Type B pancreatic cell (in vitro differentiated cells): ENCODE data around the gene FASTK. TPM values are rescaled to one million over a fixed set of nuclear protein-coding genes. Genes with fewer than 3 reads are reported as not detected.

Experiments used
- DNase-seq: peaks from one replicate; pipeline ENCODE4 v3.0.0; 2021; ENCODE audit warnings: mixed read lengths; ENCODE audit not compliant: unreplicated experiment; ENCODE audit errors: extremely low spot score
- H3K27ac Mint-ChIP-seq: 2 replicates; pipeline ENCODE4 v1.8.0; 2021; ENCODE audit warnings: mild to moderate bottlenecking, mixed read lengths
- H3K27me3 Mint-ChIP-seq: 2 replicates; pipeline ENCODE4 v1.8.0; 2021; ENCODE audit warnings: mixed read lengths
- H3K36me3 Mint-ChIP-seq: 2 replicates; pipeline ENCODE4 v1.8.0; 2021; ENCODE audit warnings: mixed read lengths
- H3K4me1 Mint-ChIP-seq: one replicate; pipeline ENCODE4 v1.8.0; 2021; ENCODE audit warnings: mixed read lengths; ENCODE audit not compliant: unreplicated experiment
- H3K4me3 Mint-ChIP-seq: 2 replicates; pipeline ENCODE4 v1.8.0; 2021; ENCODE audit warnings: mild to moderate bottlenecking, mixed read lengths
- H3K9me3 Mint-ChIP-seq: 2 replicates; pipeline ENCODE4 v1.8.0; 2021; ENCODE audit warnings: mixed read lengths
- CTCF ChIP-seq: fragments of 200-600 bp; sonication (generic); conservative IDR thresholded peaks from 2 replicates; pipeline ENCODE4 v1.5.0; 2021; ENCODE audit warnings: antibody characterized with exemption, mild to moderate bottlenecking
- total RNA-seq: library from RNA; stranded (reverse); gene quantifications from 2 replicates; pipeline ENCODE4 v1.2.1, GENCODE V29; 2021; ENCODE audit warnings: low replicate concordance

FASTK gene
- total RNA-seq, 1 donor from 2014 or later, result 100 TPM

- no peak for TF ChIP-seq CTCF
- Mint-ChIP-seq H3K4me3 (peak within 1 kb of the TSS; percentile 98), H3K4me1 (peaks cover 35% of the 10 kb centered on the region)
These were observed 23.1 kb downstream of the FASTK start, which contains the start of gene CDK5 for GRCh38 chr7:151057506-151057988. Gene CDK5, minus strand, starts transcription at chr7:151057897. Its CDS starts 49 bp downstream, at chr7:151057848.

GRCh38 chr7:151056666-151057505, 23.7 kb downstream of the FASTK start:
- Mint-ChIP-seq H3K27me3 (peaks cover 5% of the 10 kb centered on the region), H3K9me3 (no peaks in the 10 kb centered on the region), H3K4me3 (peak overlapping the region; percentile 98), H3K27ac (peak overlapping the region; percentile 96), H3K36me3 (peaks cover 4% of the 10 kb centered on the region), H3K4me1 (peaks cover 32% of the 10 kb centered on the region)
- no peak for DNase-seq
- TF ChIP-seq CTCF, result no peak

More at GRCh38 chr7:151057506-151057988, 23.1 kb downstream of the FASTK start, which contains the start of gene CDK5:
- DNase-seq, result no peak
- peak within 1 kb of the TSS; percentile 96 for H3K27ac Mint-ChIP-seq
- H3K9me3 Mint-ChIP-seq, result no peaks in the 10 kb centered on the region
- peaks cover 3% of the 10 kb centered on the region for H3K27me3 Mint-ChIP-seq
- peaks cover 3% of the 10 kb centered on the region for H3K36me3 Mint-ChIP-seq

GRCh38 chr7:151056283-151056665, 24.3 kb downstream of the FASTK start:
- H3K27me3 Mint-ChIP-seq, result peaks cover 5% of the 10 kb centered on the region

GRCh38 chr7:151053751-151054150, 26.9 kb downstream of the FASTK start:
- H3K4me1 Mint-ChIP-seq, result peaks cover 21% of the 10 kb centered on the region
- H3K9me3 Mint-ChIP-seq, result no peaks in the 10 kb centered on the region
- no peak overlapping the region for H3K27ac Mint-ChIP-seq
- H3K27me3 Mint-ChIP-seq, result peaks cover 17% of the 10 kb centered on the region
- H3K4me3 Mint-ChIP-seq, result no peak overlapping the region
- TF ChIP-seq CTCF, result no peak
- no peak for DNase-seq
- peaks cover 4% of the 10 kb centered on the region for H3K36me3 Mint-ChIP-seq

More at GRCh38 chr7:151056283-151056665, 24.3 kb downstream of the FASTK start:
- TF ChIP-seq CTCF, result peak; percentile 17
- Mint-ChIP-seq H3K4me1 (peaks cover 26% of the 10 kb centered on the region), H3K27ac (peak overlapping the region; percentile 96), H3K4me3 (peak overlapping the region; percentile 98), H3K36me3 (peaks cover 4% of the 10 kb centered on the region), H3K9me3 (no peaks in the 10 kb centered on the region)
- DNase-seq, result no peak

- H3K4me3 Mint-ChIP-seq, result no peak overlapping the region
- H3K36me3 Mint-ChIP-seq, result peaks cover 4% of the 10 kb centered on the region
- no peaks in the 10 kb centered on the region for H3K9me3 Mint-ChIP-seq
- H3K27me3 Mint-ChIP-seq, result peaks cover 17% of the 10 kb centered on the region
- TF ChIP-seq CTCF, result no peak
- no peak overlapping the region for H3K27ac Mint-ChIP-seq
- no peak for DNase-seq
- H3K4me1 Mint-ChIP-seq, result peaks cover 16% of the 10 kb centered on the region
These were observed 27.5 kb downstream of the FASTK start for GRCh38 chr7:151053096-151053495.
